A673 (cell line): Measurements from ENCODE around the gene PPP1R3A. TPM values are rescaled to one million over a fixed set of nuclear protein-coding genes. Genes with fewer than 3 reads are reported as not detected.

Source experiments
- BruUV-seq: library from RNA; stranded (reverse); fragments of 400-500 nt; replicated peaks from 2 replicates; lab custom pipeline; 2021; lab: Mats Ljungman, UMichigan
- CTCF ChIA-PET: fragments of 300-600 bp; sonication (Branson Sonifier 250); formaldehyde crosslinking; loops from one replicate; lab custom pipeline; 2022; ENCODE audit warnings: antibody characterized with exemption; lab: Charles Lee
- POLR2A ChIA-PET: fragments of 300-600 bp; sonication (Branson Sonifier 250); formaldehyde crosslinking; loops from one replicate; lab custom pipeline; 2022; ENCODE audit warnings: antibody characterized with exemption; ENCODE audit not compliant: low non-redundant PET; lab: Charles Lee
- DNase-seq: peaks from one replicate; pipeline ENCODE4 v3.0.0-alpha.2; 2015; ENCODE audit warnings: low spot score
- H3K27ac ChIP-seq: fragments of 200-600 bp; sonication (generic); 2 replicates; pipeline ENCODE4 v1.5.1; 2016; ENCODE audit warnings: mixed run types, low read depth, mild to moderate bottlenecking, mixed read lengths, antibody characterized with exemption, low read length; ENCODE audit not compliant: poor library complexity, severe bottlenecking
- H3K27me3 ChIP-seq: fragments of 200-600 bp; sonication (generic); replicated peaks from 2 replicates; pipeline ENCODE4 v1.6.1; 2017; ENCODE audit warnings: mixed run types, low read depth, mild to moderate bottlenecking, mixed read lengths, antibody characterized with exemption, low read length; ENCODE audit not compliant: insufficient read depth, poor library complexity
- H3K36me3 ChIP-seq: fragments of 200-600 bp; sonication (generic); 2 replicates; pipeline ENCODE4 v1.6.1; 2016; ENCODE audit warnings: mixed run types, mild to moderate bottlenecking, mixed read lengths, antibody characterized with exemption, low read length; ENCODE audit not compliant: insufficient read depth, poor library complexity, severe bottlenecking
- H3K4me1 ChIP-seq: fragments of 200-600 bp; sonication (generic); 2 replicates; pipeline ENCODE4 v1.6.1; 2017; ENCODE audit warnings: mixed run types, mild to moderate bottlenecking, mixed read lengths, antibody characterized with exemption, low read length; ENCODE audit not compliant: insufficient read depth, poor library complexity, severe bottlenecking
- H3K4me3 ChIP-seq: fragments of 200-600 bp; sonication (generic); 2 replicates; pipeline ENCODE4 v1.5.1; 2016; ENCODE audit warnings: low read depth, mixed run types, mild to moderate bottlenecking, mixed read lengths, low read length; ENCODE audit not compliant: poor library complexity, severe bottlenecking
- H3K9me3 ChIP-seq: fragments of 200-600 bp; sonication (generic); 2 replicates; pipeline ENCODE4 v1.6.1; 2016; ENCODE audit warnings: mixed run types, low read depth, mild to moderate bottlenecking, mixed read lengths, antibody characterized with exemption, low read length; ENCODE audit not compliant: poor library complexity, severe bottlenecking
- CTCF ChIP-seq: fragments of 300-800, 200-600 bp; sonication (generic); conservative IDR thresholded peaks from 2 replicates; pipeline ENCODE4 v1.5.1; 2017; ENCODE audit warnings: low read depth, mild to moderate bottlenecking, antibody characterized with exemption, low read length, moderate library complexity, mixed read lengths
- EZH2 ChIP-seq: fragments of 200-600 bp; sonication (generic); IDR thresholded peaks from 2 replicates; pipeline ENCODE4 v1.6.1; 2017; ENCODE audit warnings: borderline replicate concordance, low read depth, mild to moderate bottlenecking, mixed read lengths, antibody characterized with exemption, low read length; ENCODE audit not compliant: poor library complexity, severe bottlenecking
- intact Hi-C: fragments of 100-400 bp; cut with micrococcal nuclease; formaldehyde crosslinking; loops from one replicate; pipeline ENCODE4 v1.10.0; 2022; ENCODE audit not compliant: unreplicated experiment
- total RNA-seq: library from RNA; stranded (reverse); gene quantifications from 2 replicates; pipeline ENCODE4 v1.2.3, GENCODE V29; 2021

The PPP1R3A gene
- total RNA-seq, 1 experiment from 2014 or later = not detected

- ChIA-PET CTCF (no interaction called here), POLR2A (no interaction called here)
- no TSS peak for BruUV-seq
- TF ChIP-seq CTCF (no peak), EZH2 (no peak)
- Histone ChIP-seq H3K4me3 (no peak overlapping the region), H3K36me3 (no peaks in the 10 kb centered on the region), H3K27ac (no peak overlapping the region), H3K9me3 (no peaks in the 10 kb centered on the region), H3K27me3 (no peaks in the 10 kb centered on the region), H3K4me1 (no peaks in the 10 kb centered on the region)
- no peak for DNase-seq
- intact Hi-C loops = no loop called here
Measured at GRCh38 chr7:113856010-113856409, 62.8 kb downstream of the PPP1R3A start.

- H3K4me1 ChIP-seq = no peaks in the 10 kb centered on the region
- POLR2A ChIA-PET = no interaction called here
- H3K9me3 ChIP-seq = no peaks in the 10 kb centered on the region
- intact Hi-C loops = no loop called here
- H3K4me3 ChIP-seq = no peak overlapping the region
- BruUV-seq = no TSS peak
- no peak for DNase-seq
- H3K27ac ChIP-seq = no peak overlapping the region
- CTCF ChIA-PET = no interaction called here
- TF ChIP-seq EZH2 (no peak), CTCF (no peak)
- no peaks in the 10 kb centered on the region for H3K36me3 ChIP-seq
- no peaks in the 10 kb centered on the region for H3K27me3 ChIP-seq
Measured at GRCh38 chr7:113840954-113841353, 77.9 kb downstream of the PPP1R3A start.

GRCh38 chr7:113835367-113835766 lies 83.4 kb downstream of the PPP1R3A start:
- no peak for DNase-seq
- no TSS peak for BruUV-seq
- H3K9me3 ChIP-seq = no peaks in the 10 kb centered on the region
- no peaks in the 10 kb centered on the region for H3K36me3 ChIP-seq
- H3K4me1 ChIP-seq = no peaks in the 10 kb centered on the region
- intact Hi-C loops = no loop called here
- H3K27me3 ChIP-seq = no peaks in the 10 kb centered on the region
- ChIA-PET CTCF (no interaction called here), POLR2A (no interaction called here)
- H3K4me3 ChIP-seq = no peak overlapping the region
- H3K27ac ChIP-seq = no peak overlapping the region
- TF ChIP-seq EZH2 (no peak), CTCF (no peak)
